ENCODE results near the gene MGAT3.

DNA sequence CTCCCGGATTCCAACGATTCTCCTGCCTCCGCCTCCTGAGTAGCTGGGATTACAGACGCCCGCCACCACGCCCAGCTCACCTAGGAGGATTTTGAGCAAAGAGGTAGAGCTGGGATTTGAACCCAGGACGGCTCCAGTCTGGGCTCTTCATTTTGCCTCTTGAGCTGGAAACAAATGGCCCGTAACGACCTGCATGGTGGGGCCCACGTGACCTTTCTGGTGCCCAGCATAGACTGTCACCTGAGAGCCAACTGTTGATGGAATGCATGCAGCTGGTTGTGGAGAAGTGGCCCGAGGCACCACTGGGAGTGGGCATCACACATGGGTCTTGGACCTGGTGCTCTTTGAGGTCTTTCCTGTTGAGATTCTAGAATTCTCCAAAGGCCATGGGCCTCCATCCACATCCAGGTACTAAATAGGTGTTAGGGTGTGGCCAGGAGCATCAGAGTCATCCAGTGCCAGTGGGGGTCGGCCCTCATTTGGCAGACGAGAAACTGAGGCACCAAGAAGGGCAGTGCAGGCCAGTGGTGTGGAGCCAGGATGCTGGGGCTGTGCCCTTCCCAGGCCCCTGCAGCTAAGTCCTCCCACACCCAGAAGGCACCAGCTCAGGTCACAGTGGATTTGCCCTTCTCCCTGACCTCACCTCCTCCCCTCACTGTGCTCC is 67.4 kb downstream of the MGAT3 start:
- TF ChIP-seq POLR2AphosphoS5 (IDR thresholded peaks at IDR 0.05; ENCODE audit: borderline replicate concordance, low read depth, low read length): no peak; the same call in 1 of the 2 replicates
- TF ChIP-seq EZH2 (IDR thresholded peaks at IDR 0.05): no peak
- TF ChIP-seq FOXP2 (optimal IDR thresholded peaks at IDR 0.05; ENCODE audit: control extremely low read depth, extremely low read length, insufficient read depth): no peak

Data from SK-N-MC (cell line).